Endothelial cell (in vitro differentiated cells): ENCODE measurements around the gene BRD3. TPM values are rescaled to one million over a fixed set of nuclear protein-coding genes. Genes with fewer than 3 reads are reported as not detected.
"Not testable (repeated sequence)": the region's sequence is repeated elsewhere in the genome, so short reads cannot be mapped to it uniquely, and the experiment has no call there.

Experiments
- DNase-seq: peaks from one replicate; pipeline ENCODE4 v3.0.0; 2021; ENCODE audit warnings: low spot score
- H3K27ac Mint-ChIP-seq: one replicate; pipeline ENCODE4 v1.8.0; 2021; ENCODE audit warnings: mixed read lengths, inconsistent platforms; ENCODE audit not compliant: unreplicated experiment
- H3K27me3 Mint-ChIP-seq: one replicate; pipeline ENCODE4 v1.8.0; 2021; ENCODE audit warnings: mild to moderate bottlenecking, moderate library complexity, mixed read lengths, inconsistent platforms; ENCODE audit not compliant: unreplicated experiment
- H3K36me3 Mint-ChIP-seq: one replicate; pipeline ENCODE4 v1.8.0; 2021; ENCODE audit warnings: mild to moderate bottlenecking, low read depth, mixed read lengths, inconsistent platforms; ENCODE audit not compliant: unreplicated experiment
- H3K4me1 Mint-ChIP-seq: one replicate; pipeline ENCODE4 v1.8.0; 2021; ENCODE audit warnings: mild to moderate bottlenecking, mixed read lengths, inconsistent platforms; ENCODE audit not compliant: unreplicated experiment
- H3K4me3 Mint-ChIP-seq: one replicate; pipeline ENCODE4 v1.8.0; 2021; ENCODE audit warnings: mild to moderate bottlenecking, mixed read lengths, inconsistent platforms; ENCODE audit not compliant: unreplicated experiment
- H3K9me3 Mint-ChIP-seq: one replicate; pipeline ENCODE4 v1.8.0; 2021; ENCODE audit warnings: mixed read lengths, inconsistent platforms; ENCODE audit not compliant: unreplicated experiment
- total RNA-seq: library from RNA; stranded (reverse); fragmentation: NEBNext Ultra II Directional; extraction: Animal tissue kit (Norgen Biotek cat#: 25700); gene quantifications from one replicate; pipeline ENCODE4 v1.2.1, GENCODE V29; 2021; ENCODE audit not compliant: unreplicated experiment
- TF ChIP-seq, protein P1 (sequence below): fragments of 200-600 bp; sonication (generic); IDR thresholded peaks from one replicate; pipeline ENCODE4 v1.5.0; 2021; ENCODE audit warnings: antibody characterized with exemption; ENCODE audit not compliant: unreplicated experiment

Gene BRD3
- total RNA-seq, 1 donor from 2014 or later, result 56.2 TPM

DNA sequence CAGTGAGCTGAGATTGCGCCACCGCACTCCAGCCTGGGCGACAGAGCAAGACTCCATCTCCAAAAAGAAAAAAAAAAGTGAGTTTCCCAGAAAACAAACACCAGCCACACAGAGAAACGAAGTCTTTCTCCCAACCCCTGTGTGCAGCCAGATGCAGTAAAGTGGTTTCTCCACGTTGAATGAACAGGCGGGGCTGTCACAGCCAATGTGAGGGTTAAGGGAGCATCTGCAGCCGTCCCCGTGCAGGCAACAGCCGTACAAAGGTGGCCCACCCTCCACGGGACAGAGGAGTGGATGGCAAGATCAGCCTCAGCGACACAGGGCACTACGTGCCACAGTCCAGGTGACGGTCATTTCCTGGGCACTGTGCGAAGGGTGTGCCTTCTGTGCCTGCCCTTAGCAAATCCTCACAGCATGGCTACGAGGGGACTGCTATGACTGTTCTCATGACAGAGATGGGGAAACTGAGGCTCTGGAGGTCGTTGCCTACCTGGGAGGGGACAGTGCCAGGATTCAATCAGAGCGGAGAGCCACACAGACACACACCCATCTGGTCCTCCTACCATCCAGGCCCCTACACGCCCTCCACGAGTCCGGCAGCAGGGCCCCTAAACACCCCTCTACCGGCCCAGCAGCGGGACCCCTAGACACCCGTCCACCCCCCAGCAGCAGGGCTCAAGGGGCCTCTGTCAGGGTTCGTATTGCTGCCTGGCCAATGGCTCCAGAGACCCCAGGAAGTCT lies 78.0 kb downstream of the BRD3 start:
- H3K9me3 Mint-ChIP-seq, result no peaks in the 10 kb centered on the region
- no peaks in the 10 kb centered on the region for H3K4me1 Mint-ChIP-seq
- no peak overlapping the region for H3K4me3 Mint-ChIP-seq
- DNase-seq, result no peak
- no peaks in the 10 kb centered on the region for H3K36me3 Mint-ChIP-seq
- TF ChIP-seq, protein P1, sequence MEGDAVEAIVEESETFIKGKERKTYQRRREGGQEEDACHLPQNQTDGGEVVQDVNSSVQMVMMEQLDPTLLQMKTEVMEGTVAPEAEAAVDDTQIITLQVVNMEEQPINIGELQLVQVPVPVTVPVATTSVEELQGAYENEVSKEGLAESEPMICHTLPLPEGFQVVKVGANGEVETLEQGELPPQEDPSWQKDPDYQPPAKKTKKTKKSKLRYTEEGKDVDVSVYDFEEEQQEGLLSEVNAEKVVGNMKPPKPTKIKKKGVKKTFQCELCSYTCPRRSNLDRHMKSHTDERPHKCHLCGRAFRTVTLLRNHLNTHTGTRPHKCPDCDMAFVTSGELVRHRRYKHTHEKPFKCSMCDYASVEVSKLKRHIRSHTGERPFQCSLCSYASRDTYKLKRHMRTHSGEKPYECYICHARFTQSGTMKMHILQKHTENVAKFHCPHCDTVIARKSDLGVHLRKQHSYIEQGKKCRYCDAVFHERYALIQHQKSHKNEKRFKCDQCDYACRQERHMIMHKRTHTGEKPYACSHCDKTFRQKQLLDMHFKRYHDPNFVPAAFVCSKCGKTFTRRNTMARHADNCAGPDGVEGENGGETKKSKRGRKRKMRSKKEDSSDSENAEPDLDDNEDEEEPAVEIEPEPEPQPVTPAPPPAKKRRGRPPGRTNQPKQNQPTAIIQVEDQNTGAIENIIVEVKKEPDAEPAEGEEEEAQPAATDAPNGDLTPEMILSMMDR, result no peak
- H3K27me3 Mint-ChIP-seq, result peaks cover 6% of the 10 kb centered on the region
- H3K27ac Mint-ChIP-seq, result no peak overlapping the region

DNA sequence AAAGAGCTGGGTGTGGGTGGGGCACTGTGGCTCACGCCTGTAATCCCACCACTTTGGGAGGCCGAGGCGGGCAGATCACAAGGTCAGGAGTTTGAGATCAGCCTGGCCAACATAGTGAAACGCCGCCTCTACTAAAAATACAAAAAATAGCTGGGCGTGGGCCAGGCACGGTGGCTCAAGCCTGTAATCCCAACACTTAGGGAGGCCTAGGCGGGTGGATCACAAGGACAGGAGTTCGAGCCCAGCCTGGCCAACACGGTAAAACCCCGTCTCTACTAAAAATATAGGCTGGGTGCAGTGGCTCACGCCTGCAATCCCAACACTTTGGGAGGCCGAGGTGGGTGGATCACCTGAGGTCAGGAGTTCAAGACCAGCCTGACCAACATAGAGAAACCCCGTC lies 79.1 kb downstream of the BRD3 start:
- not testable (repeated sequence) for H3K36me3 Mint-ChIP-seq, H3K9me3 Mint-ChIP-seq, H3K27me3 Mint-ChIP-seq, H3K4me1 Mint-ChIP-seq, H3K4me3 Mint-ChIP-seq, DNase-seq, H3K27ac Mint-ChIP-seq

DNA sequence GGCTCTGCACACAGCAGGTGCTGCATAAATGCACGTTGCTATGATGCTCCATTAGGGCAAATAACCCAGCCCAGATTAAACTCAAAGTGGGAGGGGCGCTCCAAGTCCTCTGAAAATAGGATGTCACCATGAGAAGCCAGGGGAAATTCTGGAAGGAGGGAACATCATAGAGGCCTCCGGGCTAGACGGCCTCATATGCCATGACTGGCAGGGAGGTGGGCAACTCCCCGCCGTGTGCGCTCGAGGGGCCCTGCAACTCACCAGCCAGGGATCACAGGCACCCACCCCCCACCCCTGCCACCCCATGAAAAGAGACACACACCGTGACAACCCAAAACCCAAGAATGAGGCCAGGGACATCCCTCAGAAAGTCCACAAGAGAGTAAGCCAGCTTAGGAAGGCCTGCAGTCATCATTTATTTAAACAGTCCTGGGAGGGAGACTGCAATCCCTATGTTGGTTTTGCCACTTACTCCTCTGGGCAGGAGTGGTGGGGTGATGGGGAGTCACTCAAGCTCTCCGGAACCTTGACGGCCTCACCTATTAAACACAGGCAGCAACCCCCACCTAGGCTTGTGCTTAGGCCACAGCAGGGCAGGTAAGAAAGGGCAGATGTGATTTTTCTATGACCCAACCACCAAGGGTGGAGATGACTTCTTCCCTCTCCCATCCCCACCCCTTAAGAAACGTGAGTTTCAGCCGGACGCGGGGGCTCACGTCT lies 79.7 kb downstream of the BRD3 start:
- no peaks in the 10 kb centered on the region for H3K36me3 Mint-ChIP-seq
- no peak for DNase-seq
- H3K27ac Mint-ChIP-seq, result no peak overlapping the region
- H3K27me3 Mint-ChIP-seq, result peaks cover 6% of the 10 kb centered on the region
- no peaks in the 10 kb centered on the region for H3K4me1 Mint-ChIP-seq
- no peaks in the 10 kb centered on the region for H3K9me3 Mint-ChIP-seq
- H3K4me3 Mint-ChIP-seq, result no peak overlapping the region
- TF ChIP-seq, protein P1, result no peak

DNA sequence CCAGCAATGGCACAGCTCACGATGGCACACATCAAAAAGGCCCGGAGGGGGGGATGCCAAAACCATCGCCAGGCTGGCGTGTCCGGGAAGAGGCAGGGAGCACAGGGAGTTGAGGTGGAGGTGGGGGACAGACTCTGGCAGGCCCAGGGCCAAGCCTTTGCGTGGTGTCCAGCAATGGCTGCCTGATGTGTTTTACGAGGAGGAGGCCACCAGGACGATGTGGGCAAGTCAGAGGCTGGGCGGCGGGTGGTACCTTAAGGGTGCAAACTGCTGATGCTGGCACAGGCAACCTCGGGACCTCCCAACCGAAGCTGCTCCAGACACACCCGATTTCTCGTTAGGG lies 80.4 kb downstream of the BRD3 start:
- peaks cover 6% of the 10 kb centered on the region for H3K27me3 Mint-ChIP-seq
- TF ChIP-seq, protein P1, result no peak
- H3K36me3 Mint-ChIP-seq, result no peaks in the 10 kb centered on the region
- no peak overlapping the region for H3K4me3 Mint-ChIP-seq
- H3K4me1 Mint-ChIP-seq, result peaks cover 3% of the 10 kb centered on the region
- no peak for DNase-seq
- H3K27ac Mint-ChIP-seq, result no peak overlapping the region
- no peaks in the 10 kb centered on the region for H3K9me3 Mint-ChIP-seq

DNA sequence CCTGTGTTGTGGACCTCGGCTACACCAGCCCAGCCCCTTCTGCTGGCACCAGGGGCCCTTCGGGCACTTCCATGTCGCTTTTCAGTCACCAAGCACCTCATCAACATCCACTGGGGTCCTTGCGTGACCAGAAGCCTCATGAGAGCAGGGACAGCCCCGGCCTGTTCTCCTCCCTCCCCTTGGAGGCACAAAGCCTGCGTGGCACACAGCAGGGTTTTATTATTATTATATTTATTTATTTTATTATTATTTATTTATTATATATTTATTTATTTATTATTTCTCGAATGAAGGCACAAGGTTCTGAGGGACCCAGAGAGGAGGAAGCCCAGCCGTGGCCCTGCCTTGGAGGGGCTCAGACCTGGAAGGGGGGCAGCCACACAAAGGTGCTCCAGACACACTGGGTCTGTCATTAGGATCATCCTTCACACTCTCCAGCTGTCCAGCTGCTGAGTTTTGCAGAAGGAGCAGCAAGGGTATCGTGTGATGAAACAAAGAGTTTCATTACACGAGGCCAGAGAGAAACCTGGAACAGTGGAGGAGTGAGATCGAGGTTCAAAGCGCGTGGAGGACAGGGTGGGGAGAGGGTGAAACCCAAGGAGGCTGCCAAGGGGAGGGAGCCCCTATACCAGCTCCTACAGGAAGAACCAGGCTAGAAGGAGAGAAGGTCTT lies 80.9 kb downstream of the BRD3 start:
- DNase-seq, result no peak
- Mint-ChIP-seq H3K4me3 (no peak overlapping the region), H3K9me3 (no peaks in the 10 kb centered on the region), H3K4me1 (peaks cover 4% of the 10 kb centered on the region), H3K27ac (no peak overlapping the region), H3K27me3 (peaks cover 6% of the 10 kb centered on the region), H3K36me3 (no peaks in the 10 kb centered on the region)
- TF ChIP-seq, protein P1, result no peak
